HG03139 (cell line): ENCODE data around the gene DPH2.
A peak's percentile ranks its signal among the peaks of the same experiment; 100 is the strongest.

Experiments used
- ATAC-seq: cut with Tn5 transposase; IDR thresholded peaks from one replicate; pipeline ENCODE4 v1.9.1; 2021; ENCODE audit not compliant: unreplicated experiment

DPH2 gene

GRCh38 chr1:43965316-43965715 lies 4.5 kb upstream of the DPH2 start:
- ATAC-seq: no peak

- ATAC-seq: no peak
Measured at GRCh38 chr1:43968348-43968948, 1.4 kb upstream of the DPH2 start.

DNA sequence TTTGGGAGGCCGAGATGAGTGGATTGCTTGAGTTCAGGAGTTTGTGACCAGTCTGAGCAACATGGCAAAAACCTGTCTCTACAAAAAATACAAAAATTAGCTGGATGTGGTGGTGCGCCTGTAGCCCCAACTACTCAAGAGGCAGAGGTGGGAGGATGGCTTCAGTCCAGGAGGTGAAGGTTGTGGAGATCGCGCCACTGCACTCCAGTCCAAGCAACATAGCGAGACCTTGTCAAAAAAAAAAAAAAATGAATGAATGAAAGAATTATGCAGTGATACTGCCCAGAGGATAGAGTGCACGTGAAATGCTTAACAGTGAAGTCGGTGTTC lies 429 bp upstream of the DPH2 start:
- no peak for ATAC-seq

DNA sequence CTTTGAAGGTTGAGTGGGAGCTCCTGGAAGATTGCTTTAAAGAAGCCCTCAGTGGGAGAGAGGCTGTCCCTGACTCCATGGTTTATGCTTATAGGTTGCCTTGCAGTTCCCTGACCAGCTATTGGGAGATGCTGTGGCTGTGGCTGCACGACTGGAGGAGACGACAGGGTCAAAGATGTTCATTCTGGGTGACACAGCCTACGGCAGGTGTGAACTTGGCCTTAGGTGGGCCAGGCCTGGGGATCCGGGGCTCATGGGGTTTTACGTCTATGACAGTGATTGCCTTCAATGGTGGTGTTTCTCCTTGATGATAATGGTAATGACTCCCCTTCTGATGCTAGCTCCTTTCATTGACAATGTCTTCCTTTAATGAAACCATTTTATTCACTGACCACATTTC lies 692 bp downstream of the DPH2 start:
- ATAC-seq: no peak

GRCh38 chr1:43970911-43971310 lies 1.1 kb downstream of the DPH2 start:
- ATAC-seq: no peak

DNA sequence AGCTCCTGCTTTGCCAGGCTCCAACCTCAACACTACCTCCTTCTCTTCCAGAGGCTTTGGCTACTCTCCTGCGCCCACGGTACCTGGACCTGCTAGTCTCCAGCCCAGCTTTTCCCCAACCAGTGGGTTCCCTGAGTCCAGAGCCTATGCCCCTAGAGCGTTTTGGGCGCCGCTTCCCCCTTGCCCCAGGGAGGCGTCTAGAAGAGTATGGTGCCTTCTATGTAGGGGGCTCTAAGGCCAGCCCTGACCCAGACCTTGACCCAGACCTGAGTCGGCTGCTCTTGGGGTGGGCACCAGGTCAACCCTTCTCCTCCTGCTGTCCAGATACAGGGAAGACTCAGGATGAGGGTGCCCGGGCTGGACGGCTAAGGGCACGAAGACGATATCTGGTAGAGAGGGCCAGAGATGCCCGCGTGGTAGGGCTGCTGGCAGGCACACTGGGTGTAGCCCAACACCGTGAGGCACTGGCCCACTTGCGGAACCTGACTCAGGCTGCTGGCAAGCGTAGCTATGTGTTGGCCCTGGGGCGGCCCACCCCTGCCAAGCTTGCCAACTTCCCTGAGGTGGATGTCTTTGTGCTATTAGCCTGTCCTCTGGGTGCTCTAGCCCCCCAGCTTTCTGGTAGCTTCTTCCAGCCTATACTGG lies 1.6 kb downstream of the DPH2 start:
- ATAC-seq: no peak

DNA sequence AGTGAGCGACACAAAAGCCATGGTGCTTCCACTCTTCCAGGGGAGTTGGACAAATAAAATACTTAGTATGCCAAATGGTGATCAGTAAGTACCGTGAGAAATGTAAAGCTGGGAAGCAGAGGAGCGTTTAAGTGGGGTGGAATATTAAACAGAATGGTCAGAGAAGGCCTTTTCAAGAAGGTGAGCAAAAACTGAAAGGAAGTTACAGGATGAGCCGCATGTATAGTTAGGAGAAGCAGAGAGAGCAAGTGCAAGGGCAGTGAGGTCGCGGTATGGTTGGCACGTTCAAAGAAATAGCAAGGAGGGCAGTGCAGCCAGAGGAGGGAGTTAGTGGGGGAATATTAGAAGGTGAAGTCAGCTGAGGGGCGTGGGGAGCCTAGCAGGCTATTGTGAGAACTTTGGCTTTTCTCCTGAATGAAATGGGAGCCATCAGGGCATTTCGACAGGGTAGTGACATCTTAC lies 4.2 kb downstream of the DPH2 start:
- ATAC-seq: no peak

- ATAC-seq: peak; percentile 49
Measured at GRCh38 chr1:43974443-43975248, 4.8 kb downstream of the DPH2 start, which contains the start of gene ATP6V0B. Gene ATP6V0B, plus strand, starts transcription at chr1:43974960. Its CDS starts 81 bp downstream, at chr1:43975041.

DNA sequence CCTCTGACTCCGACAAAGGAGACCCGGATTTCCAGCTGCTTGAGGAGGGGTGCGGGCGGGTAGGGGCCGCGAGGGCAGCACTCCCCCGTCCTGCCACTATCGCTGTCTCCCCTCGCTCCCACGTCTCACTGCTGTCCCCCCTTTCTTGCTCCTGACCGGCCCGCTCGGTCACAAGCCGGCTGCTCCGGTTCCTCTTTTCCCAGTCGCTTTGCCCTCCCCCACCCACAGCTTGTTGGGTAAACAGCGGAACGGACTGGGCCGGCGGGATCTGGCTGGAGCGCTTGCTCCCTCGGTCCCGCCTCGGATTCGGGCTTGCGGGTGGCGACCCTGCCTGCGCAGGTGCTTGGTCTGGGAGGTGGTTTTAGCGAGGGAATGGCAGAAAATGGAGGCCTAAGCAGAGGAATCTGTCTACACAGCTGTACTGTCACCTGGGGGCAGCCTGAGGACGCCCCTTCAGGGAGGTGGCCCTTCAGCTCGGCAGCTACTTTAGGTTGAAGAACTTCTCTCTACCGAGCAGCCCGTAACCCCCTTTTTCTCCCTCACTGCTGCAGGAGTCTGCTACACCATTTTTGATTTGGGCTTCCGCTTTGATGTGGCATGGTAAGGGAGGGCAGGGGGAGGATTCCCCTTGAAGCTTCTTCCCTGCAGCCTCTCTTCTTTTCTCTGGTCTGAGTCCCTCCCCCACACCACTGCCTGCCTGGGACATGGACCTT lies 5.6 kb downstream of the DPH2 start:
- ATAC-seq: no peak

GRCh38 chr1:43976045-43976444 lies 6.2 kb downstream of the DPH2 start:
- ATAC-seq: no peak

GRCh38 chr1:43976890-43977289 lies 7.1 kb downstream of the DPH2 start:
- no peak for ATAC-seq

- ATAC-seq: no peak
Measured at GRCh38 chr1:43977376-43978263, 7.8 kb downstream of the DPH2 start.

- ATAC-seq: no peak
Measured at GRCh38 chr1:43978264-43978550, 8.4 kb downstream of the DPH2 start.

DNA sequence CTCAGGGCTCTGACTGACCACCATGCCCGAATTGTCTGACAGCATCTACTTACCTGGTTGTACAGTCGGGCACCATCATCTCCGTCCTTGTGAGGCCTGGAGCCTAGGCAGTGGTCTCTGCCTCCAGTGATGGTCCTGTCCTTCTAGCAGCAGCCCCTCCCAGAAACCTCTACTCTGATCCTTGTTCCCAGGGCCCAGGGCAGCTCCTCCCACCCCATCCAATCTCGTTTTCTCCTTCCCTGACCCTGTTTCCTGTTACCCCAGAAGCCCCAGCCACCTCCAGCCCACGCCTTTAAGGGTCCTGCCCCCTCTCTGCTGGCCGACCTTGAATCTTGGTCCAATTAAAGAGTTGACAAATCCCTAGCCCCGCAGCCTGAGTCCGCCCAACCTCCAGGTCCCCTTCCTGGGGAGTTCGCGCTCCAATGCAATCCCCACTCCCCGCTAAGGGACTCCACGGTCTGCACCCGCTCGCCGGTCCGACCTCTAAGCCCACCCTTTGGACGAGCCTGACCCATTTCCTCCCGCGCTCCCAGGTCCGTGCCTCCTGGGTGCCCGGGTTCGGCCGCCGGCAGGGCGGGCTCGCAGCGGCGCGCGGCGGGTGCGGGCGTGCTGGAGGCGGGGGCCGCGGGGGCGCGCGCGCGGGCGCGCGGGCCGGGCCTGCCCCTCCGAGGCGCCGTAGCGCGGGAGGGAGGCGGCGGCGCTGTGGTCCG lies 8.9 kb downstream of the DPH2 start, which contains the start of gene B4GALT2:
B4GALT2 (plus strand) TSS at position 660 of the 710 bp plus-strand sequence. CDS start 1,951 bp downstream, outside the sequence.
- no peak for ATAC-seq

DNA sequence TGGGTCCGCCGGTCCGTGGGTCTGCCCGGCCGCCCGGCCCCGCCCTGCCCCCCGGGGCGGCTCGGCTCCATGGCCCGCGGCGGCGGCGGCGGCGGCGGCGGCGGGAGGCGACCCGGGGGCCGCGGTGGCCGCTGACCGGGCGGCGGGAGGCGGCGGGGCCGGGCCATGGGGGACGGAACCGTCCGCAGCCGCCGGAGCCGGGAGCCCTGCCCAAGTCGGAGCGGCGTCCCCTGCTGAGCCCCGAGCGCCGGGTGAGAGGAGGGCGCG lies 9.4 kb downstream of the DPH2 start:
- ATAC-seq: no peak

DNA sequence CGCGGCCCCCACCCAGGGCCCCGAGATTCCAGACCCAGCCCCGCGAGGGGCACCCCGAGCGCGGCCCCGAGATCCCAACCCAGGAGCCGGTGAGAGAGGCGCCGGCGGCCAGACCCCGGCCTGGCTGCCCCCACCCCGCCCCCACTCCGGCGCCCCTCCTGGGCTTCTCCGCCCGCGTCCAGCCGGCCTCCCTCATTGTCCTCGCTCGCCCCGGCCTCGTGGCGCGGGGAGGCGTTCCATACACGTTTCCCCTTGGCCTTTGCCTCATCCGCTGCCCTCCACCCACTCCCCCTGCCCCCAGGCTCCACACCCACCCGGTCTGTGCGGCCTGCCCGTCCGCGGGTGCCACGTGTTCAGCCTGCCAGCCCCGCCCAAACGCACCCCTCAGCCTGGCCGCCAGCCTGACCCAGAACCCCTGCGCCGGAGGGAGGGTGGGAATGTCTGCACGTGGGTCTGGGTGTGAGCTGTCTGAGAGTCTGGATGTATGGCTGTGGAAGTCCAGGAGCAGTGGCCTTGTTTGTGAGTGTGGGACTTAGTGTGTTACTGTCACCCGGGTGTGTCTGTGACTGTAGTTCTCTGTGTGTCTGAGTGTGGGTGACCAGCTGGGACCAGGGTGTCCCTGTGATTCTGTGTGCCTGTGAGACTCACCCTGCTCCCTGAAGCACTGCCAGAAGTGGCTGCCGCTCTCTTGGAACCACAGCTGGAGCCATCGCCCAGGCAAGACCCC lies 9.9 kb downstream of the DPH2 start:
- no peak for ATAC-seq

DNA sequence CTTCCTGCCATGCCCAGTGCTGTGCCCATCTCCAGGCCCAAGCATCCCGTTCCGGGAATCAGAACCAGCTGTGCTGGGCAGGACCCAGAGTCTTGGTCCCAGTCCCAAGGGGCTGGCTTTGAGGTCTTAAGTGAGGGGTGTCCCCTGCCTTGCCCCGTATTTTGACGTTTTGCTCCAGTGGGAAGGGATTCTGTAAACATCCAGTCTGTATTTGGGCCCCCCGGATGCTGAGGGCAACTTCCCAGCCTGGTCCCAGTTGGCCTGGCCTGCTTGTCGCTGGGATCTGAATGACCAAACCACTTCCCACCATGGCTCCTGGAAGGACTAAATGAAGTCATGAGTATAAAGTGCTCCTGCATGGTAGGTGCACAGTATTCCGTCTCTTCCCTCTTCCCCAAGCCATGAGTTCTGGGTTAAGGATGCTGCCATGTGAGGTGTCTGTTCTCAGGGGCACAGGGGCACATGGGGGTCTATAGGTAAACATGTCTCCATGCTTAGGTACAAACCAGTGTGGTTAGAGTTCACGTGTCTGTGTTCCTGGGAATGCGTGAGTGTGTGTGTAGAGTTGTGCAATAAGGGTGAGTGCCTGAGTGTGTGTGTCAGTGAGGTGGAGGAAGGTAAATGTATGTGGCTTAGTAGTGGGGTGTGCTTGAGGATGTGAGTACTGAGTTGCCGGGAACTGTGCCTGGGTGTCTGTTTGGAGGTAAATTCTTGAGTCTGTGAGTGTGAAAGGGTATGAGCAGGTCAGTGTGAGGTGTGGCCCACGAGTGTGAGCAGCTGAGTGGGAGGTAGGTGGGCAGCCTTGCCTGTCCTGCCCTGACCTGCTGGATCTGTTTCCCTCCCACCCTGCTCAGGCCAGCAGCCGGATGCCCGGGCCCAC lies 10.7 kb downstream of the DPH2 start:
- no peak for ATAC-seq

GRCh38 chr1:43981135-43981491 lies 11.3 kb downstream of the DPH2 start:
- no peak for ATAC-seq

GRCh38 chr1:43981636-43982035 lies 11.8 kb downstream of the DPH2 start:
- no peak for ATAC-seq
